AG09319 (cell line): ENCODE data around the gene P2RX3.
"Not testable (repeated sequence)": the region's sequence is repeated elsewhere in the genome, so short reads cannot be mapped to it uniquely, and the experiment has no call there.

Experiments used
- DNase-seq: peaks from one replicate; pipeline ENCODE4 v3.0.0-alpha.2; 2010; ENCODE audit warnings: low read depth; ENCODE audit errors: extremely low read depth
- TF ChIP-seq, protein P1 (sequence below): IDR thresholded peaks from 2 replicates; pipeline ENCODE4 v1.5.1; 2011; ENCODE audit warnings: low read depth, mild to moderate bottlenecking, inconsistent platforms, low read length, moderate library complexity

Gene P2RX3

GRCh38 chr11:57338142-57338541 lies at the start of gene P2RX3:
TSS of gene P2RX3 (plus strand) at chr11:57338352. CDS start at chr11:57338551, 199 bp downstream.
- TF ChIP-seq, protein P1, sequence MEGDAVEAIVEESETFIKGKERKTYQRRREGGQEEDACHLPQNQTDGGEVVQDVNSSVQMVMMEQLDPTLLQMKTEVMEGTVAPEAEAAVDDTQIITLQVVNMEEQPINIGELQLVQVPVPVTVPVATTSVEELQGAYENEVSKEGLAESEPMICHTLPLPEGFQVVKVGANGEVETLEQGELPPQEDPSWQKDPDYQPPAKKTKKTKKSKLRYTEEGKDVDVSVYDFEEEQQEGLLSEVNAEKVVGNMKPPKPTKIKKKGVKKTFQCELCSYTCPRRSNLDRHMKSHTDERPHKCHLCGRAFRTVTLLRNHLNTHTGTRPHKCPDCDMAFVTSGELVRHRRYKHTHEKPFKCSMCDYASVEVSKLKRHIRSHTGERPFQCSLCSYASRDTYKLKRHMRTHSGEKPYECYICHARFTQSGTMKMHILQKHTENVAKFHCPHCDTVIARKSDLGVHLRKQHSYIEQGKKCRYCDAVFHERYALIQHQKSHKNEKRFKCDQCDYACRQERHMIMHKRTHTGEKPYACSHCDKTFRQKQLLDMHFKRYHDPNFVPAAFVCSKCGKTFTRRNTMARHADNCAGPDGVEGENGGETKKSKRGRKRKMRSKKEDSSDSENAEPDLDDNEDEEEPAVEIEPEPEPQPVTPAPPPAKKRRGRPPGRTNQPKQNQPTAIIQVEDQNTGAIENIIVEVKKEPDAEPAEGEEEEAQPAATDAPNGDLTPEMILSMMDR: no peak
- DNase-seq: no peak

- DNase-seq: no peak
- TF ChIP-seq, protein P1: no peak
Observed at GRCh38 chr11:57288771-57289579, 49.2 kb upstream of the P2RX3 start.

GRCh38 chr11:57290288-57290687 lies 47.9 kb upstream of the P2RX3 start:
- no peak for DNase-seq
- TF ChIP-seq, protein P1: no peak

GRCh38 chr11:57294225-57295131 lies 43.7 kb upstream of the P2RX3 start:
- no peak for DNase-seq
- TF ChIP-seq, protein P1: no peak

GRCh38 chr11:57296205-57296604 lies 41.9 kb upstream of the P2RX3 start:
- DNase-seq: not testable (repeated sequence)

DNA sequence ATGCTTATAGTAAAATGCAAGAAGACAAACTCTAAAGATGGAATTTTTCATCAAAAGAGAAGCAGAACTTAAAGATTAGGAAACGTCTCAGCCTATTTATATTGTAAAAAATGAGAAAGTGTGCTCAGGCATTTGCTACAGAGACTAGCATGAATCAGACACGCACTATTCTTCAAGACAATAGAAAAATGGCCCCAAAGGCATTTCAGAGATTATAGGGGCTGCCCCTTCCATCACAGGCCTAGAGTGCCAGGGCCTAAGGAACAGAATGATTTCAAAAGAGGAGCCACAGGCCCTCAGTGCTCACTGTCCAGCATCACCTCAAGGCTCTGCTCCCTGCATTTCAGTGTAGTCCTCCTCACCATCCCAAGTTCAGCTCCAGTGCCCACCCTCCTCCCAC lies 40.9 kb upstream of the P2RX3 start:
- TF ChIP-seq, protein P1: no peak
- DNase-seq: no peak

DNA sequence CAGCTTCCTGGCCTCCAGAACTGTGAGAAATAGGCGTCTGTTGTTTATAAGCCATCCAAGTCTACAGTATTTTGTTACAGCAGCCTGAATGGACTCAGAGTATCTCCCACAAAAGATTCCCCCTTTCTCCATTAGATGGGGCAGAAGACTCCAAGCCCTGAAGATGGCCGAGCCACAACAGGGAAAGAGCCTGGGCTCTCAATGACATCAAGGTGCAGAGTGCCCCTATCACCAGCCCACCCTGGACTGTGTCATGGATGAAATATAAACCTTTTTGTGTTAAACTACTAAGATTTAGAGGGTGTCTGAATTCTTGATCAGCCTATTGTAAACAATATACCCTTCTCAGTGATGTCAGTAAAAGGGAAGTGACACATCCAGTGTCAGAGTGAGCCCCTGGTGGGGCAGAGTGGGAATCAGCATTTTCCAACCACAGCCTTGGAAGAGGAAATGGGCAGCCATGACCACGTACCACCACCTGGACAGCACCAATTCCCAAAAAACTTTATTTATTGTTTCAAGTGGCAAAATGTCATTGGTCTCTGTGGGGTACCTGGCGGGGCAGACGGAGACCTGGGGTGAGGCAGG lies 38.9 kb upstream of the P2RX3 start:
- TF ChIP-seq, protein P1: no peak
- no peak for DNase-seq
